ENCODE measurements around the gene SREBF1. TPM values are rescaled to one million over a fixed set of nuclear protein-coding genes. Genes with fewer than 3 reads are reported as not detected.

Gene SREBF1
- total RNA-seq, 1 experiment from 2014 or later, result 230 TPM

- intact Hi-C loops (cut with micrococcal nuclease; ENCODE audit: unreplicated experiment) (loop anchor here (10.0 kb wide), 1 partner anchor 210 kb away; the partner anchor contains the start of genes ATPAF2 and GID4), in situ Hi-C loops (cut with HindIII; ENCODE audit: low pct_unique_long_range_greater_than_20kb, low sequenced_read_pairs) (no loop called here)
- ATAC-seq (no peak), DNase-seq (ENCODE audit: low read depth, low spot score) (no peak)
- Histone ChIP-seq H3K27me3 (ENCODE audit: control insufficient read depth, insufficient read depth, low read length) (no peaks in the 10 kb centered on the region), H3K36me3 (ENCODE audit: control insufficient read depth, insufficient read depth, low read length) (no peaks in the 10 kb centered on the region; the same call in 1 of the 2 replicates), H3K4me1 (ENCODE audit: control insufficient read depth, insufficient read depth, low read length) (peaks cover 77% of the 10 kb centered on the region), H3K4me3 (ENCODE audit: low read depth in 2 of 2, low read length in 2 of 2) (no peak overlapping the region), H3K27ac (ENCODE audit: low read length) (peak overlapping the region; percentile 96), H3K9me3 (ENCODE audit: control insufficient read depth, insufficient read depth, low read depth, low read length) (no peaks in the 10 kb centered on the region)
- no peak for TF ChIP-seq POLR2AphosphoS5 (IDR thresholded peaks at IDR 0.05; ENCODE audit: low read depth, low read length)
- ChIA-PET CTCF (interaction anchor here (0.7 to 1.2 kb wide), 2 partner anchors 29 to 94 kb away, joined by 3 to 7 read pairs; no protein-coding TSS in a partner anchor), POLR2A (interaction anchor here (0.7 kb wide), 1 partner anchor 46 kb away, joined by 10 read pairs; no protein-coding TSS in a partner anchor)
- BruUV-seq (replicated peaks), result no TSS peak
These were observed 11.8 kb downstream of the SREBF1 start for GRCh38 chr17:17824783-17825614.

GRCh38 chr17:17824119-17824782 is 12.5 kb downstream of the SREBF1 start:
- TF ChIP-seq SIN3A (IDR thresholded peaks at IDR 0.05; ENCODE audit: borderline replicate concordance, insufficient read depth, low read depth, low read length), result no peak
- TF ChIP-seq POLR2AphosphoS5 (IDR thresholded peaks at IDR 0.05; ENCODE audit: low read depth, low read length), result no peak
- no peak for TF ChIP-seq TCF7L2 (IDR thresholded peaks at IDR 0.05; ENCODE audit: low read depth, low read length)
- no peak for TF ChIP-seq REST (IDR thresholded peaks at IDR 0.05; ENCODE audit: insufficient read depth in 1 of 2, low read depth in 2 of 2, low read length in 1 of 2)
- no peak for TF ChIP-seq CTCF (IDR thresholded peaks at IDR 0.05)
- H3K36me3 ChIP-seq (ENCODE audit: control insufficient read depth, insufficient read depth, low read length), result no peaks in the 10 kb centered on the region; the same call in none of the 2 replicates
- BruUV-seq (replicated peaks), result no TSS peak
- H3K27ac ChIP-seq (ENCODE audit: low read length), result peak overlapping the region; percentile 96
- no peak for ATAC-seq
- no peaks in the 10 kb centered on the region for H3K27me3 ChIP-seq (ENCODE audit: control insufficient read depth, insufficient read depth, low read length)
- peaks cover 83% of the 10 kb centered on the region for H3K4me1 ChIP-seq (ENCODE audit: control insufficient read depth, insufficient read depth, low read length)
- H3K9me3 ChIP-seq (ENCODE audit: control insufficient read depth, insufficient read depth, low read depth, low read length), result no peaks in the 10 kb centered on the region
- H3K4me3 ChIP-seq (ENCODE audit: low read depth in 2 of 2, low read length in 2 of 2), result peak overlapping the region; percentile 11 to 30; a peak in 2 of 4 replicates
- no peak for DNase-seq (ENCODE audit: low read depth, low spot score)
- CTCF ChIA-PET, result no interaction called here
- POLR2A ChIA-PET, result no interaction called here
- in situ Hi-C loops (cut with HindIII; ENCODE audit: low pct_unique_long_range_greater_than_20kb, low sequenced_read_pairs), result no loop called here
- intact Hi-C loops (cut with micrococcal nuclease; ENCODE audit: unreplicated experiment), result loop anchor here (10.0 kb wide), 1 partner anchor 211 kb away; the partner anchor contains the start of genes ATPAF2 and GID4
